GM18526 (cell line): ENCODE measurements around the gene GPR25.

ENCODE experiments used
- POLR2A ChIP-seq: IDR thresholded peaks from 3 replicates; pipeline ENCODE4 v1.6.1; 2011; ENCODE audit not compliant: insufficient read length; ENCODE audit errors: extremely low read depth

Gene GPR25

GRCh38 chr1:200866116-200866515 lies 6.7 kb upstream of the GPR25 start:
- TF ChIP-seq POLR2A: no peak

GRCh38 chr1:200866521-200866920 lies 6.3 kb upstream of the GPR25 start:
- TF ChIP-seq POLR2A: peak; percentile 30

GRCh38 chr1:200867018-200867811 lies 5.6 kb upstream of the GPR25 start:
- no peak for TF ChIP-seq POLR2A

GRCh38 chr1:200869376-200869752 lies 3.4 kb upstream of the GPR25 start:
- no peak for TF ChIP-seq POLR2A

GRCh38 chr1:200869753-200870391 lies 2.9 kb upstream of the GPR25 start:
- TF ChIP-seq POLR2A: peak; percentile 56

GRCh38 chr1:200873116-200873670 lies 412 bp downstream of the GPR25 start:
- no peak for TF ChIP-seq POLR2A

- TF ChIP-seq POLR2A: no peak
Observed at GRCh38 chr1:200873671-200874397, 1.1 kb downstream of the GPR25 start.

- no peak for TF ChIP-seq POLR2A
Observed at GRCh38 chr1:200874694-200875093, 1.9 kb downstream of the GPR25 start.

- no peak for TF ChIP-seq POLR2A
Observed at GRCh38 chr1:200875416-200875815, 2.6 kb downstream of the GPR25 start.

GRCh38 chr1:200877010-200877409 lies 4.2 kb downstream of the GPR25 start:
- TF ChIP-seq POLR2A: no peak

- no peak for TF ChIP-seq POLR2A
Observed at GRCh38 chr1:200877839-200878551, 5.2 kb downstream of the GPR25 start.

- TF ChIP-seq POLR2A: no peak
Observed at GRCh38 chr1:200880212-200880611, 7.4 kb downstream of the GPR25 start.

GRCh38 chr1:200883118-200883517 lies 10.3 kb downstream of the GPR25 start:
- no peak for TF ChIP-seq POLR2A

GRCh38 chr1:200885623-200886402 lies 13.0 kb downstream of the GPR25 start:
- no peak for TF ChIP-seq POLR2A
